Fibroblast of lung (primary cell): ENCODE data around the gene NF1. TPM values are rescaled to one million over a fixed set of nuclear protein-coding genes. Genes with fewer than 3 reads are reported as not detected.
"Not testable (repeated sequence)": the region's sequence is repeated elsewhere in the genome, so short reads cannot be mapped to it uniquely, and the experiment has no call there.

Experiments
- DNase-seq, 2 donors: peaks; one replicate each; pipeline versions ENCODE4 v3.0.0 to v3.0.0-alpha.2; 2010; ENCODE audit warnings: low read depth in 2 of 2
- H2AFZ ChIP-seq: 2 replicates; pipeline ENCODE4 v1.5.1; 2012; ENCODE audit warnings: low read length, control low read depth, inconsistent platforms
- H3K27ac ChIP-seq: 2 replicates; pipeline ENCODE4 v1.5.1; 2011; ENCODE audit warnings: low read length, control low read depth; ENCODE audit not compliant: insufficient read depth
- H3K27me3 ChIP-seq: 2 replicates; pipeline ENCODE4 v1.5.1; 2011; ENCODE audit warnings: mild to moderate bottlenecking, low read length; ENCODE audit not compliant: control insufficient read depth, insufficient read depth
- H3K36me3 ChIP-seq: 2 replicates; pipeline ENCODE4 v1.5.1; 2011; ENCODE audit warnings: low read length; ENCODE audit not compliant: control insufficient read depth, insufficient read depth
- H3K4me1 ChIP-seq: 2 replicates; pipeline ENCODE4 v1.5.1; 2011; ENCODE audit warnings: low read length; ENCODE audit not compliant: control insufficient read depth, insufficient read depth; ENCODE audit errors: extremely low read depth
- H3K4me2 ChIP-seq: 2 replicates; pipeline ENCODE4 v1.5.1; 2011; ENCODE audit warnings: low read length, control low read depth; ENCODE audit not compliant: insufficient read depth; ENCODE audit errors: extremely low read depth
- H3K4me3 ChIP-seq, 4 experiments: fragments of 200-600 bp in 1 of 4; sonication (generic) in 1 of 4; replicated peaks in 1 of 4; 2 replicates each; pipeline ENCODE4 v1.5.1; 2011 to 2016; ENCODE audit warnings: low read length in 4 of 4, low read depth in 3 of 4, mild to moderate bottlenecking in 3 of 4, control low read depth in 2 of 4, inconsistent platforms in 1 of 4, mixed read lengths in 1 of 4; ENCODE audit not compliant: insufficient read depth in 1 of 4; ENCODE audit errors: control extremely low read depth in 1 of 4
- H3K79me2 ChIP-seq: 2 replicates; pipeline ENCODE4 v1.5.1; 2012; ENCODE audit warnings: mild to moderate bottlenecking, low read length, inconsistent platforms; ENCODE audit not compliant: control insufficient read depth, insufficient read depth
- H3K9ac ChIP-seq: 2 replicates; pipeline ENCODE4 v1.5.1; 2011; ENCODE audit warnings: mild to moderate bottlenecking, low read length, control low read depth; ENCODE audit not compliant: insufficient read depth
- H3K9me3 ChIP-seq: 2 replicates; pipeline ENCODE4 v1.5.1; 2012; ENCODE audit warnings: low read depth, low read length; ENCODE audit not compliant: control insufficient read depth, insufficient read depth
- H4K20me1 ChIP-seq: 2 replicates; pipeline ENCODE4 v1.5.1; 2011; ENCODE audit warnings: low read length; ENCODE audit not compliant: control insufficient read depth, insufficient read depth; ENCODE audit errors: extremely low read depth
- EZH2 ChIP-seq: IDR thresholded peaks from 2 replicates; pipeline ENCODE4 v1.5.1; 2012; ENCODE audit warnings: low read length, control low read depth, mild to moderate bottlenecking; ENCODE audit errors: missing control alignments
- polyA plus RNA-seq, 2 donors: library from polyadenylated mRNA; depleted of rRNA in 1 of 2; stranded (reverse) in 1 of 2; unstranded in 1 of 2; fragments of >200 nt; gene quantifications; 2 replicates each; pipeline ENCODE4 v1.2.1, GENCODE V29; 2011 to 2012; ENCODE audit warnings: missing spikeins in 1 of 2
- total RNA-seq: library from RNA; depleted of rRNA; stranded (reverse); fragments of >200 nt; gene quantifications from 2 replicates; pipeline ENCODE4 v1.2.1, GENCODE V29; 2014
- TF ChIP-seq, protein P1 (sequence below), 2 donors: IDR thresholded peaks in 1 of 2; conservative IDR thresholded peaks in 1 of 2; 1 replicate in 1 of 2; 2 replicates in 1 of 2; pipeline ENCODE4 v1.5.1; 2011 to 2012; ENCODE audit warnings: low read length in 2 of 2, control low read depth in 1 of 2, inconsistent platforms in 1 of 2, low read depth in 1 of 2, mild to moderate bottlenecking in 1 of 2

Gene NF1
- total and polyA plus RNA-seq, 2 donors (not counting 1 experiment from before 2014, with no cell fraction given) = 52.8 to 78.8 TPM

GRCh38 chr17:31339906-31340661, 245.3 kb downstream of the NF1 start:
- Histone ChIP-seq H3K27ac (no peak overlapping the region), H4K20me1 (no peaks in the 10 kb centered on the region), H3K27me3 (no peaks in the 10 kb centered on the region), H3K9me3 (no peaks in the 10 kb centered on the region), H3K4me1 (peaks cover 8% of the 10 kb centered on the region), H2AFZ (no peak overlapping the region), H3K4me2 (peak overlapping the region; percentile 27), H3K9ac (no peak overlapping the region), H3K79me2 (no peaks in the 10 kb centered on the region), H3K36me3 (peaks cover 2% of the 10 kb centered on the region), H3K4me3 (no peak overlapping the region)
- DNase-seq = peak; percentile 79 to 93
- TF ChIP-seq EZH2 = no peak
- TF ChIP-seq, protein P1, sequence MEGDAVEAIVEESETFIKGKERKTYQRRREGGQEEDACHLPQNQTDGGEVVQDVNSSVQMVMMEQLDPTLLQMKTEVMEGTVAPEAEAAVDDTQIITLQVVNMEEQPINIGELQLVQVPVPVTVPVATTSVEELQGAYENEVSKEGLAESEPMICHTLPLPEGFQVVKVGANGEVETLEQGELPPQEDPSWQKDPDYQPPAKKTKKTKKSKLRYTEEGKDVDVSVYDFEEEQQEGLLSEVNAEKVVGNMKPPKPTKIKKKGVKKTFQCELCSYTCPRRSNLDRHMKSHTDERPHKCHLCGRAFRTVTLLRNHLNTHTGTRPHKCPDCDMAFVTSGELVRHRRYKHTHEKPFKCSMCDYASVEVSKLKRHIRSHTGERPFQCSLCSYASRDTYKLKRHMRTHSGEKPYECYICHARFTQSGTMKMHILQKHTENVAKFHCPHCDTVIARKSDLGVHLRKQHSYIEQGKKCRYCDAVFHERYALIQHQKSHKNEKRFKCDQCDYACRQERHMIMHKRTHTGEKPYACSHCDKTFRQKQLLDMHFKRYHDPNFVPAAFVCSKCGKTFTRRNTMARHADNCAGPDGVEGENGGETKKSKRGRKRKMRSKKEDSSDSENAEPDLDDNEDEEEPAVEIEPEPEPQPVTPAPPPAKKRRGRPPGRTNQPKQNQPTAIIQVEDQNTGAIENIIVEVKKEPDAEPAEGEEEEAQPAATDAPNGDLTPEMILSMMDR (conservative IDR thresholded peaks at IDR 0.05 in 1 of 2, IDR thresholded peaks at IDR 0.05 in 1 of 2; ENCODE audit: low read depth in 1 of 2, low read length in 2 of 2) = no peak

DNA sequence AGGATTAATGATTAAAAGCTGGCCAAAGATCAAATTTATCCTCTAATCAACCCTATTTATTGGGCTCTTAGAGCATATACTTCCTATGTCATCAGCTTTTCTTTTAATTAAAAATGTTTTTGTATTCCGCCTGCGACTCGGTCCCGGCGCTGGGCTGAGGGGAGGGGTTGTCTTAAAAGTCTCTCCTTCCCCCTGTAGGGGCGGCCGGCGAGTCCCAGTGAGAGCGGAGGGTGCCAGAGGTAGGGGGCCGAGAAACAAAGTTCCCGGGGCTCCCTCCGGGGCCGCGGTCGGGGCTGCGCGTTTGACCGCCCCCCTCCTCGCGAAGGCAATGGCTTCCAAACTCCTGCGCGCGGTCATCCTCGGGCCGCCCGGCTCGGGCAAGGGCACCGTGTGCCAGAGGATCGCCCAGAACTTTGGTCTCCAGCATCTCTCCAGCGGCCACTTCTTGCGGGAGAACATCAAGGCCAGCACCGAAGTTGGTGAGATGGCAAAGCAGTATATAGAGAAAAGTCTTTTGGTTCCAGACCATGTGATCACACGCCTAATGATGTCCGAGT, 250.5 kb downstream of the NF1 start:
- H3K4me2 ChIP-seq, H3K4me3 ChIP-seq, H3K36me3 ChIP-seq, DNase-seq, H3K4me1 ChIP-seq, H2AFZ ChIP-seq, H3K27me3 ChIP-seq, H3K9me3 ChIP-seq, H3K9ac ChIP-seq, H3K79me2 ChIP-seq, H4K20me1 ChIP-seq, H3K27ac ChIP-seq: not testable (repeated sequence)

- Histone ChIP-seq H3K4me2 (no peak overlapping the region), H3K27ac (no peak overlapping the region), H3K9ac (no peak overlapping the region), H3K9me3 (no peaks in the 10 kb centered on the region), H3K79me2 (no peaks in the 10 kb centered on the region), H3K27me3 (no peaks in the 10 kb centered on the region), H3K36me3 (peaks cover 2% of the 10 kb centered on the region), H3K4me1 (no peaks in the 10 kb centered on the region), H3K4me3 (no peak overlapping the region), H4K20me1 (no peaks in the 10 kb centered on the region), H2AFZ (no peak overlapping the region)
- no peak for TF ChIP-seq EZH2
- TF ChIP-seq, protein P1 (conservative IDR thresholded peaks at IDR 0.05 in 1 of 2, IDR thresholded peaks at IDR 0.05 in 1 of 2; ENCODE audit: low read depth in 1 of 2, low read length in 2 of 2) = no peak
- DNase-seq = no peak
Measured at GRCh38 chr17:31349454-31349853, 254.7 kb downstream of the NF1 start.
